ENCODE measurements around the gene SRD5A1. TPM values are rescaled to one million over a fixed set of nuclear protein-coding genes. Genes with fewer than 3 reads are reported as not detected.
"Not testable (repeated sequence)": the region's sequence is repeated elsewhere in the genome, so short reads cannot be mapped to it uniquely, and the experiment has no call there.

Gene SRD5A1
- total and polyA plus RNA-seq, 2 of the 8 experiments (the other 6 are each of a cell fraction or from before 2014, with no cell fraction given): 34.7 to 42.4 TPM

GRCh38 chr5:6645571-6646362, 12.5 kb downstream of the SRD5A1 start:
- H2BK15ac ChIP-seq (ENCODE audit: low read length); H3K4me2 ChIP-seq (ENCODE audit: insufficient read depth in 1 of 2, low read depth in 2 of 2, low read length in 2 of 2); H3K27ac ChIP-seq (ENCODE audit: low read depth, low read length); H2AK5ac ChIP-seq (ENCODE audit: low read depth, low read length); H3K27me3 ChIP-seq (replicated peaks in 1 of 4; ENCODE audit: control insufficient read depth in 3 of 4, extremely low read depth in 1 of 4, insufficient read depth in 3 of 4, low read length in 3 of 4); H3K4me1 ChIP-seq (replicated peaks in 1 of 4; ENCODE audit: control insufficient read depth in 3 of 4, insufficient read depth in 4 of 4, low read length in 3 of 4); H3K9ac ChIP-seq (replicated peaks in 1 of 4; ENCODE audit: extremely low read depth in 1 of 4, low read depth in 3 of 4, low read length in 3 of 4); H2BK120ac ChIP-seq (replicated peaks; ENCODE audit: low read depth, low read length); DNase-seq (ENCODE audit: low read depth in 1 of 2, low spot score in 2 of 2); H3K18ac ChIP-seq (ENCODE audit: extremely low read depth, low read length); H3K4me3 ChIP-seq (ENCODE audit: extremely low read depth in 1 of 4, insufficient read depth in 2 of 4, low read depth in 3 of 4, low read length in 4 of 4); H4K8ac ChIP-seq (ENCODE audit: extremely low read depth, insufficient read depth, low read length); H3K9me3 ChIP-seq (ENCODE audit: insufficient read depth in 2 of 2, low read depth in 1 of 2, low read length in 1 of 2); H3K56ac ChIP-seq (replicated peaks; ENCODE audit: insufficient read length, low read depth, low read length); H2AFZ ChIP-seq (ENCODE audit: low read length); H2BK12ac ChIP-seq (ENCODE audit: low read depth, low read length); H2BK5ac ChIP-seq (ENCODE audit: low read depth, low read length); H2BK20ac ChIP-seq (ENCODE audit: low read length); H3K4ac ChIP-seq (replicated peaks; ENCODE audit: insufficient read length, low read depth, low read length); H3K36me3 ChIP-seq (ENCODE audit: control insufficient read depth in 2 of 4, insufficient read depth in 4 of 4, low read length in 3 of 4); H3K23ac ChIP-seq (ENCODE audit: insufficient read length); H4K20me1 ChIP-seq (replicated peaks in 1 of 2; ENCODE audit: control insufficient read depth in 1 of 2, insufficient read depth in 2 of 2, low read length in 2 of 2); H3K79me1 ChIP-seq (ENCODE audit: low read depth, low read length); H4K91ac ChIP-seq (replicated peaks; ENCODE audit: insufficient read length, low read length); H4K5ac ChIP-seq (ENCODE audit: insufficient read length, low read depth, low read length); FAIRE-seq; H3K14ac ChIP-seq (ENCODE audit: insufficient read length); H3K23me2 ChIP-seq (ENCODE audit: low read depth, low read length): not testable (repeated sequence)
- ChIA-PET CTCF (ENCODE audit: partially characterized antibody) (interaction anchor here (0.6 to 0.7 kb wide), 2 partner anchors 127 to 1117 kb away, joined by 3 to 4 read pairs; no protein-coding TSS in a partner anchor), POLR2A (ENCODE audit: partially characterized antibody) (interaction anchor here (0.6 kb wide), 1 partner anchor 114 kb away, joined by 3 read pairs; no protein-coding TSS in a partner anchor)
- peaks cover 0 to 13% of the 10 kb centered on the region in 2 experiments; a peak in 2 of 4 replicates for H3K79me2 ChIP-seq (ENCODE audit: control insufficient read depth in 1 of 2, insufficient read depth in 2 of 2, low read length in 2 of 2)
- WGBS, 2 experiments (ENCODE audit: extremely low coverage in 1 of 2, insufficient coverage in 1 of 2, insufficient read length in 1 of 2, insufficient replicate concordance in 2 of 2, low coverage in 1 of 2, low lambda C conversion rate in 2 of 2, missing lambda C conversion rate in 1 of 2): 91% methylated on average over 10 of the region's 11 CpGs; no CpG with 5 or more reads in 1 of the 2 experiments

Measured in H1 (cell line).